Fibroblast of lung (primary cell): ENCODE measurements around the gene SLC5A3. TPM values are rescaled to one million over a fixed set of nuclear protein-coding genes. Genes with fewer than 3 reads are reported as not detected.

Source experiments
- DNase-seq, 2 donors: peaks; one replicate each; pipeline versions ENCODE4 v3.0.0 to v3.0.0-alpha.2; 2010; ENCODE audit warnings: low read depth in 2 of 2
- H2AFZ ChIP-seq: 2 replicates; pipeline ENCODE4 v1.5.1; 2012; ENCODE audit warnings: low read length, control low read depth, inconsistent platforms
- H3K27ac ChIP-seq: 2 replicates; pipeline ENCODE4 v1.5.1; 2011; ENCODE audit warnings: low read length, control low read depth; ENCODE audit not compliant: insufficient read depth
- H3K27me3 ChIP-seq: 2 replicates; pipeline ENCODE4 v1.5.1; 2011; ENCODE audit warnings: mild to moderate bottlenecking, low read length; ENCODE audit not compliant: control insufficient read depth, insufficient read depth
- H3K36me3 ChIP-seq: 2 replicates; pipeline ENCODE4 v1.5.1; 2011; ENCODE audit warnings: low read length; ENCODE audit not compliant: control insufficient read depth, insufficient read depth
- H3K4me1 ChIP-seq: 2 replicates; pipeline ENCODE4 v1.5.1; 2011; ENCODE audit warnings: low read length; ENCODE audit not compliant: control insufficient read depth, insufficient read depth; ENCODE audit errors: extremely low read depth
- H3K4me2 ChIP-seq: 2 replicates; pipeline ENCODE4 v1.5.1; 2011; ENCODE audit warnings: low read length, control low read depth; ENCODE audit not compliant: insufficient read depth; ENCODE audit errors: extremely low read depth
- H3K4me3 ChIP-seq, 4 experiments: fragments of 200-600 bp in 1 of 4; sonication (generic) in 1 of 4; replicated peaks in 1 of 4; 2 replicates each; pipeline ENCODE4 v1.5.1; 2011 to 2016; ENCODE audit warnings: low read length in 4 of 4, low read depth in 3 of 4, mild to moderate bottlenecking in 3 of 4, control low read depth in 2 of 4, inconsistent platforms in 1 of 4, mixed read lengths in 1 of 4; ENCODE audit not compliant: insufficient read depth in 1 of 4; ENCODE audit errors: control extremely low read depth in 1 of 4
- H3K79me2 ChIP-seq: 2 replicates; pipeline ENCODE4 v1.5.1; 2012; ENCODE audit warnings: mild to moderate bottlenecking, low read length, inconsistent platforms; ENCODE audit not compliant: control insufficient read depth, insufficient read depth
- H3K9ac ChIP-seq: 2 replicates; pipeline ENCODE4 v1.5.1; 2011; ENCODE audit warnings: mild to moderate bottlenecking, low read length, control low read depth; ENCODE audit not compliant: insufficient read depth
- H3K9me3 ChIP-seq: 2 replicates; pipeline ENCODE4 v1.5.1; 2012; ENCODE audit warnings: low read depth, low read length; ENCODE audit not compliant: control insufficient read depth, insufficient read depth
- H4K20me1 ChIP-seq: 2 replicates; pipeline ENCODE4 v1.5.1; 2011; ENCODE audit warnings: low read length; ENCODE audit not compliant: control insufficient read depth, insufficient read depth; ENCODE audit errors: extremely low read depth
- EZH2 ChIP-seq: IDR thresholded peaks from 2 replicates; pipeline ENCODE4 v1.5.1; 2012; ENCODE audit warnings: low read length, control low read depth, mild to moderate bottlenecking; ENCODE audit errors: missing control alignments
- polyA plus RNA-seq, 2 donors: library from polyadenylated mRNA; depleted of rRNA in 1 of 2; stranded (reverse) in 1 of 2; unstranded in 1 of 2; fragments of >200 nt; gene quantifications; 2 replicates each; pipeline ENCODE4 v1.2.1, GENCODE V29; 2011 to 2012; ENCODE audit warnings: missing spikeins in 1 of 2
- total RNA-seq: library from RNA; depleted of rRNA; stranded (reverse); fragments of >200 nt; gene quantifications from 2 replicates; pipeline ENCODE4 v1.2.1, GENCODE V29; 2014
- TF ChIP-seq, protein P1 (sequence below), 2 donors: IDR thresholded peaks in 1 of 2; conservative IDR thresholded peaks in 1 of 2; 1 replicate in 1 of 2; 2 replicates in 1 of 2; pipeline ENCODE4 v1.5.1; 2011 to 2012; ENCODE audit warnings: low read length in 2 of 2, control low read depth in 1 of 2, inconsistent platforms in 1 of 2, low read depth in 1 of 2, mild to moderate bottlenecking in 1 of 2

SLC5A3 gene
- total and polyA plus RNA-seq, 2 donors (not counting 1 experiment from before 2014, with no cell fraction given) = 6.2 to 28.6 TPM

DNA sequence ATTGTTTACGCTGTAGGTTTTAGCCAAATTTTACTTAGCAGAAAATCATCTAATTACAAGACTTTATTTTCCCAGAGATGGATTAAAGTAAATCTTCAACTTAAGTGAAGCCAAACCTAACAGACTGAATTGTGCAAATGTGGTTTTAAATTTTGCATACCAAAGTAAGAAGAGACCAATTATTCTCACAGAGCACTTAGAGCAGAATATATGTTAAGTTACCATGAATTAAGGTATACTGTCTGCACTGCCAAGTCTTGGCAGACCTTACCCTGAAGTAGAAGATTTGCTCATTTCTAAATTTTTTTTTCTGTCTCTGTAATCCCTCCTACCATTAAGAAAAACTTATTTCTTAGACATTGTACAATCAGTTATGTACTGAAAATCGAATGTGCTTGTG lies 24.1 kb downstream of the SLC5A3 start:
- H3K4me1 ChIP-seq = peaks cover 2% of the 10 kb centered on the region
- H3K79me2 ChIP-seq = peaks cover 35% of the 10 kb centered on the region
- DNase-seq = no peak
- TF ChIP-seq EZH2 = no peak
- TF ChIP-seq, protein P1, sequence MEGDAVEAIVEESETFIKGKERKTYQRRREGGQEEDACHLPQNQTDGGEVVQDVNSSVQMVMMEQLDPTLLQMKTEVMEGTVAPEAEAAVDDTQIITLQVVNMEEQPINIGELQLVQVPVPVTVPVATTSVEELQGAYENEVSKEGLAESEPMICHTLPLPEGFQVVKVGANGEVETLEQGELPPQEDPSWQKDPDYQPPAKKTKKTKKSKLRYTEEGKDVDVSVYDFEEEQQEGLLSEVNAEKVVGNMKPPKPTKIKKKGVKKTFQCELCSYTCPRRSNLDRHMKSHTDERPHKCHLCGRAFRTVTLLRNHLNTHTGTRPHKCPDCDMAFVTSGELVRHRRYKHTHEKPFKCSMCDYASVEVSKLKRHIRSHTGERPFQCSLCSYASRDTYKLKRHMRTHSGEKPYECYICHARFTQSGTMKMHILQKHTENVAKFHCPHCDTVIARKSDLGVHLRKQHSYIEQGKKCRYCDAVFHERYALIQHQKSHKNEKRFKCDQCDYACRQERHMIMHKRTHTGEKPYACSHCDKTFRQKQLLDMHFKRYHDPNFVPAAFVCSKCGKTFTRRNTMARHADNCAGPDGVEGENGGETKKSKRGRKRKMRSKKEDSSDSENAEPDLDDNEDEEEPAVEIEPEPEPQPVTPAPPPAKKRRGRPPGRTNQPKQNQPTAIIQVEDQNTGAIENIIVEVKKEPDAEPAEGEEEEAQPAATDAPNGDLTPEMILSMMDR (conservative IDR thresholded peaks at IDR 0.05 in 1 of 2, IDR thresholded peaks at IDR 0.05 in 1 of 2; ENCODE audit: low read depth in 1 of 2, low read length in 2 of 2) = no peak
- H3K4me2 ChIP-seq = no peak overlapping the region
- H3K27ac ChIP-seq = no peak overlapping the region
- no peaks in the 10 kb centered on the region for H3K9me3 ChIP-seq
- peaks cover 9% of the 10 kb centered on the region for H3K36me3 ChIP-seq
- no peak overlapping the region for H3K9ac ChIP-seq
- H3K4me3 ChIP-seq = no peak overlapping the region
- no peak overlapping the region for H2AFZ ChIP-seq
- no peaks in the 10 kb centered on the region for H4K20me1 ChIP-seq
- H3K27me3 ChIP-seq = no peaks in the 10 kb centered on the region

DNA sequence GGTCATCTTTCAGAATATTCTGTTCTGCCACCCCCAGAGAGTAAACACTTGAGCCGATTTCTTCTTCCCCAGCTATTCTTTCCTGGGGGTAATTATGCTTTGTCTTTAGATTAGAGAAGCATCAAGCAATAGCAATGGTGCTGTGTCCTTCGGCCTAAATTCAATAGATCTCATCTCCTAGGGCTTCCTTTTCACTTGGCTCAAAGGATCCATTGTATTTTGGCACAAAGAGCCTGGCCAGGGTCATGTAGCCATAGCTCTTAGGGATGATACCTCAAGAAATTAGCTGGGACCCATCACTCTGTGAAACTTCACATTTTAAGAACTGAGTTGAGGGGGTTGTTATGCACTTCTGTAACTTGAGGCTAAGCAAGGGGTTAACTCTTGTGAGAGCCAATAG lies 27.0 kb downstream of the SLC5A3 start:
- H3K36me3 ChIP-seq = peaks cover 6% of the 10 kb centered on the region
- H3K27ac ChIP-seq = no peak overlapping the region
- H3K79me2 ChIP-seq = peaks cover 38% of the 10 kb centered on the region

DNA sequence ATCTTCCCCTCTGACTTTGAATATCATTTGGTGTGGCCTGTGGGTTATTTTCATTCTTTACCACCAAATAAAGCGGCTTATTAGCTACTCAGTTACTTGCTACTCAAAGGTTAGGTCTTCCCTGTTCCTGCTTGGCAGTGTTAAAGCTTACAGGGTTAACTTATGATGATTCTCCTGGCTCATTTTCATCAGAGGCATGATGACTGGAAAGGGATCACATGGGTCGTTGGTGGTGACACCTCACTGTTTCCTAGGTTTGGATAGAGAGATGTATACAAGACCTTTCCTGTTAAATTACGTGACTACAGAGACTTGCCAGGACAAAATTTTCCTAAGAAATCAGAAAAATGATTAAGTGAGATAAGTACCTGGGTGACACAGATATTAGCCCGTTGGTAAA lies 27.4 kb downstream of the SLC5A3 start:
- Histone ChIP-seq H3K4me1 (peaks cover 2% of the 10 kb centered on the region), H3K4me3 (no peak overlapping the region), H3K36me3 (peaks cover 4% of the 10 kb centered on the region), H3K27ac (no peak overlapping the region), H2AFZ (no peak overlapping the region), H4K20me1 (no peaks in the 10 kb centered on the region), H3K9me3 (no peaks in the 10 kb centered on the region), H3K9ac (no peak overlapping the region), H3K27me3 (no peaks in the 10 kb centered on the region), H3K79me2 (peaks cover 34% of the 10 kb centered on the region), H3K4me2 (no peak overlapping the region)
- DNase-seq = peak in 1 of 2 donors; percentile 30
- TF ChIP-seq, protein P1 (conservative IDR thresholded peaks at IDR 0.05 in 1 of 2, IDR thresholded peaks at IDR 0.05 in 1 of 2; ENCODE audit: low read depth in 1 of 2, low read length in 2 of 2) = no peak
- TF ChIP-seq EZH2 = no peak

More for the DNA sequence above, 27.0 kb downstream of the SLC5A3 start:
- H3K4me3 ChIP-seq = no peak overlapping the region
- no peaks in the 10 kb centered on the region for H4K20me1 ChIP-seq
- H3K27me3 ChIP-seq = no peaks in the 10 kb centered on the region
- H3K9ac ChIP-seq = no peak overlapping the region
- H3K4me2 ChIP-seq = no peak overlapping the region
- DNase-seq = no peak
- TF ChIP-seq EZH2 = no peak
- TF ChIP-seq, protein P1 (conservative IDR thresholded peaks at IDR 0.05 in 1 of 2, IDR thresholded peaks at IDR 0.05 in 1 of 2; ENCODE audit: low read depth in 1 of 2, low read length in 2 of 2) = no peak
- no peaks in the 10 kb centered on the region for H3K9me3 ChIP-seq
- peaks cover 2% of the 10 kb centered on the region for H3K4me1 ChIP-seq
- no peak overlapping the region for H2AFZ ChIP-seq
